MV-4-11 (cell line): ENCODE data around the gene CD63.

Experiments
- DNase-seq: peaks from one replicate; lab custom pipeline; 2025; lab: John Stamatoyannopoulos, UW

CD63 gene

GRCh38 chr12:55739025-55739378 is 10.2 kb upstream of the CD63 start:
- no peak for DNase-seq

- peak; percentile 81 for DNase-seq
These were observed 9.6 kb upstream of the CD63 start for GRCh38 chr12:55738123-55739024.

GRCh38 chr12:55737581-55738122 is 8.8 kb upstream of the CD63 start:
- DNase-seq: no peak

- DNase-seq: peak; percentile 73
These were observed 8.2 kb upstream of the CD63 start for GRCh38 chr12:55736780-55737580.

- DNase-seq: no peak
These were observed 7.3 kb upstream of the CD63 start for GRCh38 chr12:55736076-55736475.

GRCh38 chr12:55734595-55734994 is 5.8 kb upstream of the CD63 start:
- DNase-seq: no peak

- no peak for DNase-seq
These were observed 5.0 kb upstream of the CD63 start for GRCh38 chr12:55733858-55734257.

- DNase-seq: no peak
These were observed 4.3 kb upstream of the CD63 start for GRCh38 chr12:55733021-55733555.

- no peak for DNase-seq
These were observed 3.5 kb upstream of the CD63 start for GRCh38 chr12:55732288-55732687.

GRCh38 chr12:55729819-55730818 is 1.3 kb upstream of the CD63 start:
- peak; percentile 69 for DNase-seq

GRCh38 chr12:55728186-55728938 is 447 bp downstream of the CD63 start:
- no peak for DNase-seq

GRCh38 chr12:55727643-55728185 is 1.1 kb downstream of the CD63 start:
- no peak for DNase-seq

- no peak for DNase-seq
These were observed 1.8 kb downstream of the CD63 start for GRCh38 chr12:55726971-55727370.

GRCh38 chr12:55725556-55725955 is 3.3 kb downstream of the CD63 start:
- DNase-seq: no peak

GRCh38 chr12:55724940-55725309 is 3.9 kb downstream of the CD63 start:
- DNase-seq: no peak

GRCh38 chr12:55724226-55724939 is 4.4 kb downstream of the CD63 start:
- DNase-seq: peak; percentile 81

- DNase-seq: no peak
These were observed 5.1 kb downstream of the CD63 start for GRCh38 chr12:55723516-55724225.

GRCh38 chr12:55722948-55723347 is 5.9 kb downstream of the CD63 start:
- no peak for DNase-seq

- DNase-seq: no peak
These were observed 7.1 kb downstream of the CD63 start for GRCh38 chr12:55721601-55722213.
